ENCODE measurements around the gene ATP13A3. TPM values are rescaled to one million over a fixed set of nuclear protein-coding genes. Genes with fewer than 3 reads are reported as not detected.
"Not testable (repeated sequence)": the region's sequence is repeated elsewhere in the genome, so short reads cannot be mapped to it uniquely, and the experiment has no call there.

The ATP13A3 gene
- total and polyA plus RNA-seq, 4 donors: 26.6 to 166 (median 75.5) TPM

- Histone ChIP-seq H3K4me3 (no peak overlapping the region), H3K27ac (ENCODE audit: low read depth in 1 of 2, low read length in 1 of 2) (no peak overlapping the region), H3K36me3 (ENCODE audit: control insufficient read depth in 4 of 4, insufficient read depth in 4 of 4, low read length in 4 of 4) (no peaks in the 10 kb centered on the region), H3K27me3 (ENCODE audit: control insufficient read depth in 3 of 3, insufficient read depth in 3 of 3, low read length in 2 of 3) (no peaks in the 10 kb centered on the region), H3K9ac (ENCODE audit: insufficient read depth in 1 of 2, low read length in 2 of 2) (no peak overlapping the region), H3K4me1 (ENCODE audit: control insufficient read depth in 5 of 5, insufficient read depth in 5 of 5, low read length in 5 of 5) (peaks cover 0 to 12% (median 0%) of the 10 kb centered on the region in 5 donors), H3K9me3 (ENCODE audit: control insufficient read depth in 4 of 4, insufficient read depth in 3 of 4, low read length in 3 of 4) (no peaks in the 10 kb centered on the region)
- ATAC-seq (ENCODE audit: insufficient read depth, low FRiP score) (no peak), DNase-seq (no peak)
- WGBS, 2 donors: 80 to 88% methylated on average over 2 of the region's 2 CpGs
- no peak for TF ChIP-seq CTCF (IDR thresholded peaks at IDR 0.05; ENCODE audit: control extremely low read depth, extremely low read depth)
Measured at GRCh38 chr3:194521510-194522260, 34.9 kb upstream of the ATP13A3 start.

- H3K9ac ChIP-seq (ENCODE audit: insufficient read depth in 1 of 2, low read length in 2 of 2); ATAC-seq (ENCODE audit: insufficient read depth, low FRiP score); DNase-seq; H3K27ac ChIP-seq (ENCODE audit: low read depth in 1 of 2, low read length in 1 of 2); H3K9me3 ChIP-seq (ENCODE audit: control insufficient read depth in 4 of 4, insufficient read depth in 3 of 4, low read length in 3 of 4); H3K27me3 ChIP-seq (ENCODE audit: control insufficient read depth in 3 of 3, insufficient read depth in 3 of 3, low read length in 2 of 3); H3K36me3 ChIP-seq (ENCODE audit: control insufficient read depth in 4 of 4, insufficient read depth in 4 of 4, low read length in 4 of 4); H3K4me3 ChIP-seq: not testable (repeated sequence)
- H3K4me1 ChIP-seq (ENCODE audit: control insufficient read depth in 5 of 5, insufficient read depth in 5 of 5, low read length in 5 of 5): peaks cover 0 to 12% (median 0%) of the 10 kb centered on the region in 5 donors
- 73 to 86% methylated on average over 8 of the region's 8 CpGs for WGBS, 2 donors
Measured at GRCh38 chr3:194520682-194521162, 33.9 kb upstream of the ATP13A3 start.

GRCh38 chr3:194520201-194520600 lies 33.4 kb upstream of the ATP13A3 start:
- not testable (repeated sequence) for H3K27ac ChIP-seq (ENCODE audit: low read depth in 1 of 2, low read length in 1 of 2); H3K27me3 ChIP-seq (ENCODE audit: control insufficient read depth in 3 of 3, insufficient read depth in 3 of 3, low read length in 2 of 3); H3K36me3 ChIP-seq (ENCODE audit: control insufficient read depth in 4 of 4, insufficient read depth in 4 of 4, low read length in 4 of 4); H3K9ac ChIP-seq (ENCODE audit: insufficient read depth in 1 of 2, low read length in 2 of 2); H3K9me3 ChIP-seq (ENCODE audit: control insufficient read depth in 4 of 4, insufficient read depth in 3 of 4, low read length in 3 of 4); DNase-seq; ATAC-seq (ENCODE audit: insufficient read depth, low FRiP score); H3K4me3 ChIP-seq
- H3K4me1 ChIP-seq (ENCODE audit: control insufficient read depth in 5 of 5, insufficient read depth in 5 of 5, low read length in 5 of 5): peaks cover 0 to 12% (median 0%) of the 10 kb centered on the region in 5 donors
- WGBS, 2 donors: 85% methylated on average over 5 of the region's 5 CpGs

GRCh38 chr3:194518652-194519051 lies 31.9 kb upstream of the ATP13A3 start:
- Histone ChIP-seq H3K9me3 (ENCODE audit: control insufficient read depth in 4 of 4, insufficient read depth in 3 of 4, low read length in 3 of 4) (no peaks in the 10 kb centered on the region), H3K9ac (ENCODE audit: insufficient read depth in 1 of 2, low read length in 2 of 2) (no peak overlapping the region), H3K27ac (ENCODE audit: low read depth in 1 of 2, low read length in 1 of 2) (no peak overlapping the region), H3K4me3 (no peak overlapping the region), H3K4me1 (ENCODE audit: control insufficient read depth in 5 of 5, insufficient read depth in 5 of 5, low read length in 5 of 5) (peaks cover 0 to 12% (median 2%) of the 10 kb centered on the region in 5 donors), H3K36me3 (ENCODE audit: control insufficient read depth in 4 of 4, insufficient read depth in 4 of 4, low read length in 4 of 4) (no peaks in the 10 kb centered on the region), H3K27me3 (ENCODE audit: control insufficient read depth in 3 of 3, insufficient read depth in 3 of 3, low read length in 2 of 3) (no peaks in the 10 kb centered on the region)
- TF ChIP-seq CTCF (IDR thresholded peaks at IDR 0.05; ENCODE audit: control extremely low read depth, extremely low read depth): no peak
- WGBS, 2 donors: 58 to 80% methylated on average over 2 of the region's 2 CpGs
- ATAC-seq (ENCODE audit: insufficient read depth, low FRiP score): no peak
- DNase-seq: no peak

Data from lung (tissue), 12 donors.